SIG-M5 treated with dmso at 0.1 percent for 504 hours (cell line): ENCODE results near the gene MAMDC4.

Experiments
- DNase-seq: peaks from one replicate; lab custom pipeline; 2025; ENCODE audit not compliant: unreplicated experiment; lab: John Stamatoyannopoulos, UW

MAMDC4 gene

GRCh38 chr9:136885950-136886578 lies 33.9 kb downstream of the MAMDC4 start, which contains the start of gene TRAF2:
TSS of gene TRAF2 (plus strand) at chr9:136886516. CDS start at chr9:136898741, 12,225 bp downstream.
- peak; percentile 95 for DNase-seq

- no peak for DNase-seq
Observed at GRCh38 chr9:136886610-136887597, 34.8 kb downstream of the MAMDC4 start.

DNA sequence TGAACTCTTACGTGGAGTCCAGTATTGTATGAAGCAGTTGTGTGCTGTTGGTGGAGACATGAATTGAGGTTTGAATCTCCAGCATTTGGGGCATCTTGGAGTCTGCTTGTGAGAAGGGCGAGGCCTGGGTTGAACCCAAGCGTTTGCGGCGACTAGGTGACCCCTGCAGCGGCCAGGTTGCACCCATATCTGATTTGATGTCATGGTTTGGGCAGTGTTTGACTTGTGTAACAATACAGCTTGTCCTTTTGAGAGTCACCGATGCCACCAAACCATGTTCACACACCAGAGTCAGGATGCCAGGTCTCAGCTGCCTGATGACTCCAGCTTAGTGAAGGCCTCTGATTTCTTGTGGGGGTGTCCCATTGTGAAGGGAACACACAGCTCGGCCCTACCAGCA lies 36.3 kb downstream of the MAMDC4 start:
- DNase-seq, result no peak

DNA sequence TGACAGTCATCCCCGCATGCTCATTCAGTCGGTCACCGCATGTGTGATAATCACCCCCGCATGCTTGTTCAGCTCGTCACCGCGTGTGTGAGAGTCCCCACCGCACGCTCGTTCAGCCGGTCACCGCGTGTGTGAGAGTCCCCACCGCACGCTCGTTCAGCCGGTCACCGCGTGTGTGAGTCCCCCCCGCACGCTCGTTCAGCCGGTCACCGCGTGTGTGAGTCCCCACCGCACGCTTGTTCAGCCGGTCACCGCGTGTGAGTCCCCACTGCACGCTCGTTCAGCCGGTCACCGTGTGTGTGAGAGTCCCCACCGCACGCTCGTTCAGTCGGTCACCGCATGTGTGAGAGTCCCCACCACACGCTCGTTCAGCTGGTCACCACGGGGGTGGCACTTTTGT lies 37.7 kb downstream of the MAMDC4 start:
- DNase-seq, result no peak

DNA sequence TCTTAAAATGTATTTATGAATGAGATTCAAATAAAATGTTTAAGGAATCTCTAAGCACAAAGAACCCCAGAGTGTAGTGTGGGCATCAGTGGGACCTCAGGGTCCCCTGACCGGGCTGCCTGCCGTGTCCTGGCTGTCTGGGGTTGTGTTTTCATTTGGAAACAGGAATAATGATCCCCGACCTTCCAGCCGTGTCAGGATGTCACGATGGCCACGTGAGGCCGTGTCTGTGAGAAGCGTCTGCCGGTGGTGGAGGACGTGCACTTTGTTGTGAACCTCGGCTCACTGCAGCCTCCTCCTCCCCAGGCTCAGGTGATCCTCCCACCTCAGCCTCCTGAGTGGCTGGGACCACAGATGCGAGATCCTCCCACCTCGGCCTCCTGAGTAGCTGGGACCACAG lies 38.5 kb downstream of the MAMDC4 start:
- DNase-seq, result no peak

DNA sequence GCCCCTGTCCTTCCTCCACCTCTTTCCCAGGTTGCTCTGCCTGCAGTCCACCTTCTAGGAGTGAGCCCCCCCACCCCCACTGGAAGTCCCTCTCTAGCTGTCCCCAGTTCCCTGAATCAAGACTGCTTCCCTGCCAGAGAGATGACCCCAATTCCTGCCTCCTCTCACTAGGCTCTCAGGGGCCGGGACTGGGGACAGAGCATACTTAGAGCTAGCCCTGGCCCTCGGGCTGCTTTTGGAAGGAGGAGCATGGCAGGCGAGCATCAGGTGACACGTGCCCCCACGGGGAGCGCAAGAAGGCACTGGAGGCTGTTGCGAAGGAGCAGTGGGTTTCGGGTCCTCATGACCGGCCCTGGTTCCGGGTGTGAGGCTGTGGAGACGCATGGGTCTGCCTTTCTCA lies 43.9 kb downstream of the MAMDC4 start:
- no peak for DNase-seq

DNA sequence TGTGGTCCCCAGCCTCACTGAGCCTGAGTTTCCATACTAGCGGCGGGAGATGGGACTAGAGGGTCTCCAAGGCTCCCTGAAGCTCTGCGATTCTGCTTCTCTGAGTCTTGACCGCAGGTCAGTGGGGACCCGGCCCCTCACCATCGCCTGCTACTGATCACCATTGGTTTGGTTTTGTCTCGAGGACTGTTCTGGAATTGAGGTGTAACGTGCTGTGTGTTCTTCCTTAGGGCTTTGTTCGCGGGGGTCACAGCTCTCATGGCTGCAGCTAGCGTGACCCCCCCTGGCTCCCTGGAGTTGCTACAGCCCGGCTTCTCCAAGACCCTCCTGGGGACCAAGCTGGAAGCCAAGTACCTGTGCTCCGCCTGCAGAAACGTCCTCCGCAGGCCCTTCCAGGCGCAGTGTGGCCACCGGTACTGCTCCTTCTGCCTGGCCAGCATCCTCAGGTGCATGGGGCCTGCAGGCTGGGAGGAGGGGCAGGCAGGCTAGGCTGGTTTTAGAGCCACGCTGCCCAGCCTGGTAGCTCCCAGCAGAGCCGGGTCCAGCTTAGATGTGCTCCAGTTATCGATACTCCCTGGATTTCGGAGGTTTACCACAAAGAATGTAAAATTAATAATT lies 46.4 kb downstream of the MAMDC4 start:
- no peak for DNase-seq

- DNase-seq, result no peak
Observed at GRCh38 chr9:136899196-136899595, 47.0 kb downstream of the MAMDC4 start.

DNA sequence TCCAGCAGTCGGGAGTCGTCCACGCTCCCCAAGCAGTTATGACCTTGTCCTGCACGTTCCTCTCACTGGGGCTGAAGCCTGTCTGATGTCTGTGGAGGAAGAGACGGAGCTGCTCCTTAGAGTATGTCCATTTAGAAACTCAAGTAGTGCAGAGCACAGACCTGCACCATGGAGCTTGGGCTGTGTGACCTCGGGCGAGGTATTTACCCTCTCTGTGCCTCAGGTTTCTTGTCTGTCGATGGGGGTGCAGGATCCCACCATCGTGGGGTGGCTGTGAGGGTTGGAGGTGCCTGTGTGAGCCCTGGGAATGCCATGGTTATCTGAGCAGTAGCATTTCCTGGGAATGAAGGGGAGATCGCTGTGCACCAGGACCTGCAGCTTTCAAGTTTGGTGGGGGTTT lies 48.4 kb downstream of the MAMDC4 start:
- DNase-seq, result no peak

- no peak for DNase-seq
Observed at GRCh38 chr9:136900988-136901515, 48.9 kb downstream of the MAMDC4 start.

- DNase-seq, result no peak
Observed at GRCh38 chr9:136901516-136902258, 49.5 kb downstream of the MAMDC4 start.

DNA sequence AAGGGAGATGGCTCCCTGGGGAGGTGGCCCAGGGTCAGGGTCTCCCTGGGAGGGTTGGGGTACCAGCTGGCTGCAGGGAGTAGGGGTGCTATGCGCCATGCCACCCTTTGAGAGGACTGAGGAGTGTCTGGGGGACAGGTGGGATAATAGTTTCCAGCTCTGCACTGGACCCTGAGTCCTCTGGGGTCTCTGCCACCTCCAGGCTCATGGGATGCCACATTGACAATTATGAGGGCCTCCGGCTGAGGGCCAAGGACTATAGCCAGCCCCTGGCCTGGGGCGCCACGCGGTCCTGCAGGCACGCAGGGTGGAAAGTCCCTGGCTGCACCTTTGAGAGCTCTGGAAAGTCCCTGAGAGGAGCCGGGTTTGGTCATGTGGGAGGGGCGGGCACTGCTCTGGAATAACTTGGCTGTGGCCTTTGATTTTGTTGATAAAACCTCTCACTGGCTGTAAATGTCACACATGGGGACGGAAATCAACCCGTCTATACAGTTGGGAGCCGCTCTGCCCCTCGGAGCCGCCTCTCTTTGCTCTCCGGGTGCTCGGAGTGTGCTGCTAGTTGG lies 50.2 kb downstream of the MAMDC4 start:
- peak; percentile 29 for DNase-seq

DNA sequence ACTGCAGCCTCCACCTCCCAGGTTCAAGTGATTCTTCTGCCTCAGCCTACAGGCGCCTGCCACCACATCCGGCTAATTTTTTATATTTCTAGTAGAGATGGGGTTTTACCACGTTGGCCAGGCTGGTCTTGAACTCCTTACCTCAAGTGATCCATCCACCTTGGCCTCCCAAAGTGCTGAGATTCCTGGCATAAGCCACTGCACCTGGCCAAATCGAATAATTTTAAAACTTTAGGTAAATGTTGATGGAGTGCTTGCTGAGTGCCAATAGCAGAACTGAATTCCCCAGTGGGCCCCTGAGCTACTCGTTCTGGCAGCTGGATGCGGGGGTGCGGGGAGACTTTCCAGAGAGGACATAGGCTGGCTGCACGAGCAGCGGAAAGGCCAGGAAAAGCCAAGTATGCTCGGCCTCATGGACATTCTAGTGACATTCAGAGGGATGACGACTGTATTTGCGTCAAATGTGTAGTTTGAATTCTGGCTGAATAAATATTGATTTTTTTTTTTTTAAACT lies 51.0 kb downstream of the MAMDC4 start:
- DNase-seq, result no peak

- DNase-seq, result no peak
Observed at GRCh38 chr9:136906266-136906665, 54.1 kb downstream of the MAMDC4 start.

- no peak for DNase-seq
Observed at GRCh38 chr9:136907011-136907914, 55.1 kb downstream of the MAMDC4 start.
